GM21381 (cell line): Measurements from ENCODE around the gene CCDC82.

Source experiments
- ATAC-seq: cut with Tn5 transposase; IDR thresholded peaks from one replicate; pipeline ENCODE4 v1.9.1; 2021; ENCODE audit warnings: mild to moderate bottlenecking, moderate library complexity; ENCODE audit not compliant: unreplicated experiment

Gene CCDC82

GRCh38 chr11:96309016-96309642 lies 80.6 kb downstream of the CCDC82 start:
- ATAC-seq, result no peak

GRCh38 chr11:96307776-96308140 lies 82.0 kb downstream of the CCDC82 start:
- no peak for ATAC-seq

- no peak for ATAC-seq
Measured at GRCh38 chr11:96306933-96307775, 82.6 kb downstream of the CCDC82 start.

- ATAC-seq, result no peak
Measured at GRCh38 chr11:96306600-96306932, 83.1 kb downstream of the CCDC82 start.

GRCh38 chr11:96306071-96306470 lies 83.6 kb downstream of the CCDC82 start:
- no peak for ATAC-seq

GRCh38 chr11:96303980-96304379 lies 85.7 kb downstream of the CCDC82 start:
- no peak for ATAC-seq

- ATAC-seq, result no peak
Measured at GRCh38 chr11:96303064-96303463, 86.6 kb downstream of the CCDC82 start.
